Activated CD8-positive, alpha-beta memory T cell treated with anti-CD3 and anti-CD28 coated beads for 24 hours (primary cell): ENCODE results near the gene CCDC88C.
A peak's percentile ranks its signal among the peaks of the same experiment; 100 is the strongest.
"Not testable (repeated sequence)": the region's sequence is repeated elsewhere in the genome, so short reads cannot be mapped to it uniquely, and the experiment has no call there.

Source experiments
- DNase-seq: peaks from one replicate; pipeline ENCODE4 v3.0.0-alpha.2; 2020

The CCDC88C gene

GRCh38 chr14:91238085-91238484 lies 179.5 kb downstream of the CCDC88C start:
- no peak for DNase-seq

GRCh38 chr14:91237219-91237618 lies 180.4 kb downstream of the CCDC88C start:
- DNase-seq: no peak

GRCh38 chr14:91235841-91236240 lies 181.8 kb downstream of the CCDC88C start:
- no peak for DNase-seq

- no peak for DNase-seq
Measured at GRCh38 chr14:91234791-91235114, 182.9 kb downstream of the CCDC88C start.

GRCh38 chr14:91233936-91234790 lies 183.5 kb downstream of the CCDC88C start:
- DNase-seq: no peak

GRCh38 chr14:91232603-91233002 lies 185.0 kb downstream of the CCDC88C start:
- DNase-seq: no peak

- DNase-seq: no peak
Measured at GRCh38 chr14:91232052-91232451, 185.6 kb downstream of the CCDC88C start.

GRCh38 chr14:91231446-91231845 lies 186.2 kb downstream of the CCDC88C start:
- DNase-seq: no peak

- no peak for DNase-seq
Measured at GRCh38 chr14:91230397-91231035, 187.1 kb downstream of the CCDC88C start.

- peak; percentile 86 for DNase-seq
Measured at GRCh38 chr14:91229743-91230200, 187.8 kb downstream of the CCDC88C start.

GRCh38 chr14:91229005-91229382 lies 188.6 kb downstream of the CCDC88C start:
- DNase-seq: no peak

- DNase-seq: peak; percentile 92
Measured at GRCh38 chr14:91228112-91229004, 189.3 kb downstream of the CCDC88C start.

GRCh38 chr14:91227183-91227628 lies 190.4 kb downstream of the CCDC88C start:
- DNase-seq: peak; percentile 72

- DNase-seq: not testable (repeated sequence)
Measured at GRCh38 chr14:91226360-91226759, 191.3 kb downstream of the CCDC88C start.

- DNase-seq: no peak
Measured at GRCh38 chr14:91225025-91225424, 192.6 kb downstream of the CCDC88C start.

- DNase-seq: no peak
Measured at GRCh38 chr14:91223028-91223783, 194.4 kb downstream of the CCDC88C start.
